SK-N-SH (cell line): ENCODE measurements around the gene AGRN. TPM values are rescaled to one million over a fixed set of nuclear protein-coding genes. Genes with fewer than 3 reads are reported as not detected.

Source experiments
- CTCF ChIA-PET: fragments of 300-600, 350-600 bp; formaldehyde crosslinking; extraction: SDS; loops from one replicate; lab custom pipeline; 2021; lab: Yijun Ruan, JAX
- POLR2A ChIA-PET: fragments of 350-600 bp; sonication (Branson Sonifier 250); formaldehyde crosslinking; extraction: SDS; loops from one replicate; lab custom pipeline; 2020; ENCODE audit warnings: antibody characterized with exemption, inconsistent platforms; lab: Yijun Ruan, JAX
- DNase-seq: peaks from one replicate; pipeline ENCODE4 v3.0.0; 2012
- H2AFZ ChIP-seq: fragments of 200-600 bp; sonication (generic); 2 replicates; pipeline ENCODE4 v1.8.1; 2016; ENCODE audit warnings: antibody characterized with exemption, mild to moderate bottlenecking, low read depth
- H3F3A ChIP-seq: fragments of 200-600 bp; sonication (generic); replicated peaks from 2 replicates; pipeline ENCODE3; 2016; ENCODE audit warnings: antibody characterized with exemption, mild to moderate bottlenecking; ENCODE audit not compliant: insufficient read depth
- H3K27ac ChIP-seq, 2 experiments: fragments of 200-500 bp in 1 of 2; fragments of 200-600 bp in 1 of 2; sonication (Bioruptor generic) in 1 of 2; sonication (generic), shearing (Covaris generic) in 1 of 2; 2 replicates each; pipeline versions ENCODE4 v1.5.1 to v1.6.1; 2014 to 2016; ENCODE audit warnings: low read depth in 2 of 2, inconsistent platforms in 1 of 2, low read length in 1 of 2, mild to moderate bottlenecking in 1 of 2, mixed read lengths in 1 of 2
- H3K27me3 ChIP-seq: fragments of 200-600 bp; sonication (generic), shearing (Covaris generic); 2 replicates; pipeline ENCODE4 v1.6.1; 2016; ENCODE audit warnings: mixed run types; ENCODE audit not compliant: insufficient read depth
- H3K36me3 ChIP-seq, 2 experiments: fragments of 200-500 bp in 1 of 2; fragments of 200-600 bp in 1 of 2; sonication (Bioruptor generic) in 1 of 2; sonication (generic) in 1 of 2; replicated peaks in 1 of 2; 2 replicates each; pipeline versions ENCODE3 to v1.5.1; 2014 to 2016; ENCODE audit warnings: low read length in 1 of 2, mild to moderate bottlenecking in 1 of 2; ENCODE audit not compliant: insufficient read depth in 2 of 2, control insufficient read depth in 1 of 2
- H3K4me1 ChIP-seq, 2 experiments: fragments of 200-500 bp in 1 of 2; fragments of 200-600 bp in 1 of 2; sonication (Bioruptor generic) in 1 of 2; sonication (generic), shearing (Covaris generic) in 1 of 2; 2 replicates each; pipeline versions ENCODE4 v1.5.1 to v1.6.1; 2014 to 2016; ENCODE audit warnings: low read depth in 1 of 2, low read length in 1 of 2, mixed run types in 1 of 2; ENCODE audit not compliant: insufficient read depth in 2 of 2, control insufficient read depth in 1 of 2
- H3K4me2 ChIP-seq: fragments of 200-600 bp; sonication (generic), shearing (Covaris generic); 2 replicates; pipeline ENCODE4 v1.6.1; 2017; ENCODE audit warnings: mixed run types
- H3K4me3 ChIP-seq, 2 experiments: fragments of 200-500 bp in 1 of 2; fragments of 200-600 bp in 1 of 2; sonication (Bioruptor generic) in 1 of 2; sonication (generic), shearing (Covaris generic) in 1 of 2; 2 replicates each; pipeline versions ENCODE4 v1.5.1 to v1.8.1; 2014 to 2016; ENCODE audit warnings: low read depth in 2 of 2, inconsistent platforms in 1 of 2, low read length in 1 of 2, mild to moderate bottlenecking in 1 of 2, mixed read lengths in 1 of 2, moderate library complexity in 1 of 2
- H3K79me2 ChIP-seq: fragments of 200-600 bp; sonication (generic); 2 replicates; pipeline ENCODE4 v1.8.1; 2017; ENCODE audit warnings: mild to moderate bottlenecking; ENCODE audit not compliant: insufficient read depth
- H3K9ac ChIP-seq: fragments of 200-600 bp; sonication (generic); 2 replicates; pipeline ENCODE4 v1.6.1; 2017; ENCODE audit warnings: mixed run types
- H3K9me2 ChIP-seq: fragments of 200-600 bp; sonication (generic); 2 replicates; pipeline ENCODE4 v1.6.1; 2017; ENCODE audit warnings: mixed run types
- H3K9me3 ChIP-seq: fragments of 200-600 bp; sonication (generic); 2 replicates; pipeline ENCODE4 v1.6.1; 2017; ENCODE audit warnings: mixed run types, mild to moderate bottlenecking, moderate library complexity
- H4K20me1 ChIP-seq: fragments of 200-600 bp; sonication (generic); 2 replicates; pipeline ENCODE4 v1.6.1; 2017; ENCODE audit warnings: mild to moderate bottlenecking, mixed run types; ENCODE audit not compliant: insufficient read depth
- CHD2 ChIP-seq: fragments of 150-350 bp; IDR thresholded peaks from 2 replicates; pipeline ENCODE4 v1.6.1; 2018; ENCODE audit warnings: low read length; ENCODE audit not compliant: partially characterized antibody
- FOXJ3 ChIP-seq: sonication (generic); formaldehyde crosslinking; IDR thresholded peaks from 2 replicates; pipeline ENCODE4 v1.5.1; 2020; ENCODE audit warnings: mild to moderate bottlenecking, missing genetic modification reagents
- JUND ChIP-seq: IDR thresholded peaks from 2 replicates; pipeline ENCODE4 v1.4.0; 2012
- MEF2A ChIP-seq: IDR thresholded peaks from 2 replicates; pipeline ENCODE4 v1.4.0; 2012; ENCODE audit warnings: low read depth, borderline replicate concordance
- MXI1 ChIP-seq: IDR thresholded peaks from 2 replicates; pipeline ENCODE4 v1.6.1; 2012; ENCODE audit warnings: mild to moderate bottlenecking, low read depth, low read length, improper control_type of control experiment
- NFIC ChIP-seq: IDR thresholded peaks from 2 replicates; pipeline ENCODE4 v1.4.0; 2012; ENCODE audit warnings: borderline replicate concordance
- POLR2AphosphoS5 ChIP-seq: IDR thresholded peaks from 2 replicates; pipeline ENCODE4 v1.6.1; 2012; ENCODE audit warnings: low read depth, low read length
- RAD21 ChIP-seq: IDR thresholded peaks from 2 replicates; pipeline ENCODE4 v1.6.1; 2012; ENCODE audit warnings: mild to moderate bottlenecking, low read length
- SMC3 ChIP-seq: IDR thresholded peaks from 2 replicates; pipeline ENCODE4 v1.6.1; 2012; ENCODE audit warnings: low read depth, low read length, improper control_type of control experiment
- TCF12 ChIP-seq: IDR thresholded peaks from 2 replicates; pipeline ENCODE4 v1.4.0; 2012
- YY1 ChIP-seq: IDR thresholded peaks from 2 replicates; pipeline ENCODE4 v1.4.0; 2012; ENCODE audit warnings: low read depth, mild to moderate bottlenecking
- WGBS: methylation state at CpG from one replicate; pipeline ENCODE4 v1.1.6; 2017; ENCODE audit warnings: low lambda C conversion rate; 5-methylcytosine and 5-hydroxymethylcytosine counted together
- polyA plus RNA-seq, 3 experiments: library from polyadenylated mRNA; depleted of rRNA; stranded (reverse); fragments of >200 nt; gene quantifications; 2 replicates each; pipeline ENCODE4 v1.2.3, GENCODE V29; 2012
- TF ChIP-seq, protein P1 (sequence below): IDR thresholded peaks from 2 replicates; pipeline ENCODE4 v1.6.1; 2012; ENCODE audit warnings: mild to moderate bottlenecking, low read depth, low read length, moderate library complexity
- TF ChIP-seq, protein P2 (sequence below): fragments of 200-600 bp; sonication (generic); IDR thresholded peaks from 2 replicates; pipeline ENCODE4 v1.6.1; 2017; ENCODE audit warnings: antibody characterized with exemption, mild to moderate bottlenecking, moderate library complexity
- TF ChIP-seq, protein P3 (sequence below): IDR thresholded peaks from 2 replicates; pipeline ENCODE4 v1.4.0; 2012; ENCODE audit warnings: low read depth
- TF ChIP-seq, protein P4 (sequence below): IDR thresholded peaks from 2 replicates; pipeline ENCODE4 v1.4.0; 2012; ENCODE audit warnings: low read depth, borderline replicate concordance
- TF ChIP-seq, protein P5 (sequence below): fragments of 150-350 bp; IDR thresholded peaks from 2 replicates; pipeline ENCODE4 v1.6.1; 2017; ENCODE audit warnings: antibody characterized with exemption, low read length, low read depth, borderline replicate concordance

The AGRN gene
- polyA plus RNA-seq, 1 of the 3 experiments (the other 2 are of a cell fraction), result 31.6 TPM

DNA sequence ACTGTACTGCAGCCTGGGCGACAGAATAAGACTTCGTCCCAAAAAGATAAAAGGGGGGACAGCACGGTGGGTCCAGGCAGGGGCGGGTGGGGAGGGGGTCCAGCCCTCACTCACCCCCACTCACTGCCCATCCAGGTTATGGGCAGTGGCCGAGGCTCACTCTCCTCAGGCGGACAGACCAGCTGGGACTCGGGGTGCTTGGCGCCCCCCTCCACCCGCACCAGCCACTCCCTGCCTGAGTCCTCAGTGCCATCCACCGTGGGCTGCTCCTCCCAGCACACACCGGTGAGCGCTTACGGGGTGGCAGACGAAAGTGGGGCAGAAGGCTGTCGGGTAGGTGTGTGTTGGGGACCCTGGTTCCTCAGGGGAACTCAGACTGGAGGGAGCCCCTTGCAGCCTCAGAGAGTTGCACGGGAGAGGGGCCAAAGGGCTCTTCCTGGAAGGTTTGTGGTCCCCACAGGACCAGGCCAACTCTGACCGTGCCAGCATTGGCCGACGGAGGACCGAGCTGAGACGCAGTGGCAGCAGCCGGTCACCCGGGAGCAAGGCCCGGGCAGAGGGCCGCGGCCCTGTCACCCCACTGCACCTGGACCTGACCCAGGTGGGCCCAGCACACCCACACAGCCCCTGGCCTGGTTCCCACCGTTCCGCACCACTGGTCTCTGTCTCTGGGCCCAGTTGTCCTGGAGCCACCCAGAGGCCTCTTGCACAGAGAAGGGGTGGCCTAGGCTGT is 47.0 kb upstream of the AGRN start:
- WGBS, result 85% methylated on average over 9 of the region's 28 CpGs
- DNase-seq, result no peak
- TF ChIP-seq, protein P1, sequence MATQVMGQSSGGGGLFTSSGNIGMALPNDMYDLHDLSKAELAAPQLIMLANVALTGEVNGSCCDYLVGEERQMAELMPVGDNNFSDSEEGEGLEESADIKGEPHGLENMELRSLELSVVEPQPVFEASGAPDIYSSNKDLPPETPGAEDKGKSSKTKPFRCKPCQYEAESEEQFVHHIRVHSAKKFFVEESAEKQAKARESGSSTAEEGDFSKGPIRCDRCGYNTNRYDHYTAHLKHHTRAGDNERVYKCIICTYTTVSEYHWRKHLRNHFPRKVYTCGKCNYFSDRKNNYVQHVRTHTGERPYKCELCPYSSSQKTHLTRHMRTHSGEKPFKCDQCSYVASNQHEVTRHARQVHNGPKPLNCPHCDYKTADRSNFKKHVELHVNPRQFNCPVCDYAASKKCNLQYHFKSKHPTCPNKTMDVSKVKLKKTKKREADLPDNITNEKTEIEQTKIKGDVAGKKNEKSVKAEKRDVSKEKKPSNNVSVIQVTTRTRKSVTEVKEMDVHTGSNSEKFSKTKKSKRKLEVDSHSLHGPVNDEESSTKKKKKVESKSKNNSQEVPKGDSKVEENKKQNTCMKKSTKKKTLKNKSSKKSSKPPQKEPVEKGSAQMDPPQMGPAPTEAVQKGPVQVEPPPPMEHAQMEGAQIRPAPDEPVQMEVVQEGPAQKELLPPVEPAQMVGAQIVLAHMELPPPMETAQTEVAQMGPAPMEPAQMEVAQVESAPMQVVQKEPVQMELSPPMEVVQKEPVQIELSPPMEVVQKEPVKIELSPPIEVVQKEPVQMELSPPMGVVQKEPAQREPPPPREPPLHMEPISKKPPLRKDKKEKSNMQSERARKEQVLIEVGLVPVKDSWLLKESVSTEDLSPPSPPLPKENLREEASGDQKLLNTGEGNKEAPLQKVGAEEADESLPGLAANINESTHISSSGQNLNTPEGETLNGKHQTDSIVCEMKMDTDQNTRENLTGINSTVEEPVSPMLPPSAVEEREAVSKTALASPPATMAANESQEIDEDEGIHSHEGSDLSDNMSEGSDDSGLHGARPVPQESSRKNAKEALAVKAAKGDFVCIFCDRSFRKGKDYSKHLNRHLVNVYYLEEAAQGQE, result no peak
- TF ChIP-seq JUND (no peak), FOXJ3 (no peak), MEF2A (no peak), SMC3 (no peak), TCF12 (no peak), YY1 (no peak), RAD21 (no peak), POLR2AphosphoS5 (no peak), MXI1 (no peak), NFIC (no peak), CHD2 (no peak)
- TF ChIP-seq, protein P2, sequence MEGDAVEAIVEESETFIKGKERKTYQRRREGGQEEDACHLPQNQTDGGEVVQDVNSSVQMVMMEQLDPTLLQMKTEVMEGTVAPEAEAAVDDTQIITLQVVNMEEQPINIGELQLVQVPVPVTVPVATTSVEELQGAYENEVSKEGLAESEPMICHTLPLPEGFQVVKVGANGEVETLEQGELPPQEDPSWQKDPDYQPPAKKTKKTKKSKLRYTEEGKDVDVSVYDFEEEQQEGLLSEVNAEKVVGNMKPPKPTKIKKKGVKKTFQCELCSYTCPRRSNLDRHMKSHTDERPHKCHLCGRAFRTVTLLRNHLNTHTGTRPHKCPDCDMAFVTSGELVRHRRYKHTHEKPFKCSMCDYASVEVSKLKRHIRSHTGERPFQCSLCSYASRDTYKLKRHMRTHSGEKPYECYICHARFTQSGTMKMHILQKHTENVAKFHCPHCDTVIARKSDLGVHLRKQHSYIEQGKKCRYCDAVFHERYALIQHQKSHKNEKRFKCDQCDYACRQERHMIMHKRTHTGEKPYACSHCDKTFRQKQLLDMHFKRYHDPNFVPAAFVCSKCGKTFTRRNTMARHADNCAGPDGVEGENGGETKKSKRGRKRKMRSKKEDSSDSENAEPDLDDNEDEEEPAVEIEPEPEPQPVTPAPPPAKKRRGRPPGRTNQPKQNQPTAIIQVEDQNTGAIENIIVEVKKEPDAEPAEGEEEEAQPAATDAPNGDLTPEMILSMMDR, result no peak
- TF ChIP-seq, protein P3, sequence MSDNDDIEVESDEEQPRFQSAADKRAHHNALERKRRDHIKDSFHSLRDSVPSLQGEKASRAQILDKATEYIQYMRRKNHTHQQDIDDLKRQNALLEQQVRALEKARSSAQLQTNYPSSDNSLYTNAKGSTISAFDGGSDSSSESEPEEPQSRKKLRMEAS, result no peak
- TF ChIP-seq, protein P4, sequence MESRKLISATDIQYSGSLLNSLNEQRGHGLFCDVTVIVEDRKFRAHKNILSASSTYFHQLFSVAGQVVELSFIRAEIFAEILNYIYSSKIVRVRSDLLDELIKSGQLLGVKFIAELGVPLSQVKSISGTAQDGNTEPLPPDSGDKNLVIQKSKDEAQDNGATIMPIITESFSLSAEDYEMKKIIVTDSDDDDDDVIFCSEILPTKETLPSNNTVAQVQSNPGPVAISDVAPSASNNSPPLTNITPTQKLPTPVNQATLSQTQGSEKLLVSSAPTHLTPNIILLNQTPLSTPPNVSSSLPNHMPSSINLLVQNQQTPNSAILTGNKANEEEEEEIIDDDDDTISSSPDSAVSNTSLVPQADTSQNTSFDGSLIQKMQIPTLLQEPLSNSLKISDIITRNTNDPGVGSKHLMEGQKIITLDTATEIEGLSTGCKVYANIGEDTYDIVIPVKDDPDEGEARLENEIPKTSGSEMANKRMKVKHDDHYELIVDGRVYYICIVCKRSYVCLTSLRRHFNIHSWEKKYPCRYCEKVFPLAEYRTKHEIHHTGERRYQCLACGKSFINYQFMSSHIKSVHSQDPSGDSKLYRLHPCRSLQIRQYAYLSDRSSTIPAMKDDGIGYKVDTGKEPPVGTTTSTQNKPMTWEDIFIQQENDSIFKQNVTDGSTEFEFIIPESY, result no peak
- TF ChIP-seq, protein P5, sequence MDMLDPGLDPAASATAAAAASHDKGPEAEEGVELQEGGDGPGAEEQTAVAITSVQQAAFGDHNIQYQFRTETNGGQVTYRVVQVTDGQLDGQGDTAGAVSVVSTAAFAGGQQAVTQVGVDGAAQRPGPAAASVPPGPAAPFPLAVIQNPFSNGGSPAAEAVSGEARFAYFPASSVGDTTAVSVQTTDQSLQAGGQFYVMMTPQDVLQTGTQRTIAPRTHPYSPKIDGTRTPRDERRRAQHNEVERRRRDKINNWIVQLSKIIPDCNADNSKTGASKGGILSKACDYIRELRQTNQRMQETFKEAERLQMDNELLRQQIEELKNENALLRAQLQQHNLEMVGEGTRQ, result no peak

More for the DNA sequence above, 47.0 kb upstream of the AGRN start:
- ChIA-PET CTCF (interaction anchor here (0.7 to 1.7 kb wide), 4 partner anchors 12 to 68 kb away, joined by 3 to 7 read pairs (median 4); no protein-coding TSS in a partner anchor), POLR2A (no interaction called here)
- no peak overlapping the region for H3K4me3 ChIP-seq
- no peak overlapping the region for H3K4me2 ChIP-seq
- H2AFZ ChIP-seq, result no peak overlapping the region
- H3K9me3 ChIP-seq, result no peaks in the 10 kb centered on the region
- no peak overlapping the region for H3K27ac ChIP-seq
- no peaks in the 10 kb centered on the region for H3K9me2 ChIP-seq
- H3F3A ChIP-seq, result peaks cover 3% of the 10 kb centered on the region
- H3K9ac ChIP-seq, result no peak overlapping the region
- no peaks in the 10 kb centered on the region for H3K36me3 ChIP-seq
- no peaks in the 10 kb centered on the region for H4K20me1 ChIP-seq
- no peaks in the 10 kb centered on the region for H3K79me2 ChIP-seq
- peaks cover 0 to 9% of the 10 kb centered on the region in 2 experiments; a peak in 1 of 4 replicates for H3K4me1 ChIP-seq
- H3K27me3 ChIP-seq, result no peaks in the 10 kb centered on the region
